GM18520 (cell line): Measurements from ENCODE around the gene PPP5C.
"Not testable (repeated sequence)": the region's sequence is repeated elsewhere in the genome, so short reads cannot be mapped to it uniquely, and the experiment has no call there.

Experiments used
- ATAC-seq: cut with Tn5 transposase; IDR thresholded peaks from one replicate; pipeline ENCODE4 v1.9.1; 2021; ENCODE audit not compliant: unreplicated experiment

PPP5C gene

GRCh38 chr19:46385636-46386035 lies 38.7 kb downstream of the PPP5C start:
- ATAC-seq = no peak

GRCh38 chr19:46386151-46386550 lies 39.3 kb downstream of the PPP5C start:
- no peak for ATAC-seq

- no peak for ATAC-seq
These were observed 40.3 kb downstream of the PPP5C start for GRCh38 chr19:46386996-46387712.

- ATAC-seq = no peak
These were observed 40.8 kb downstream of the PPP5C start for GRCh38 chr19:46387713-46388130.

GRCh38 chr19:46388311-46389095 lies 41.6 kb downstream of the PPP5C start:
- ATAC-seq = no peak

- ATAC-seq = no peak
These were observed 43.4 kb downstream of the PPP5C start for GRCh38 chr19:46390121-46390858.

- ATAC-seq = no peak
These were observed 44.0 kb downstream of the PPP5C start for GRCh38 chr19:46390866-46391265.

- ATAC-seq = no peak
These were observed 44.7 kb downstream of the PPP5C start for GRCh38 chr19:46391296-46392251.

- ATAC-seq = no peak
These were observed 45.4 kb downstream of the PPP5C start for GRCh38 chr19:46392252-46392801.

- no peak for ATAC-seq
These were observed 46.0 kb downstream of the PPP5C start for GRCh38 chr19:46392837-46393236.

GRCh38 chr19:46393456-46394401 lies 46.8 kb downstream of the PPP5C start:
- ATAC-seq = no peak

GRCh38 chr19:46394402-46394797 lies 47.5 kb downstream of the PPP5C start:
- no peak for ATAC-seq

- not testable (repeated sequence) for ATAC-seq
These were observed 51.1 kb downstream of the PPP5C start for GRCh38 chr19:46397801-46398479.

- ATAC-seq = no peak
These were observed 55.8 kb downstream of the PPP5C start for GRCh38 chr19:46402725-46403124.

- ATAC-seq = no peak
These were observed 57.3 kb downstream of the PPP5C start for GRCh38 chr19:46404055-46404752.

GRCh38 chr19:46404753-46405468 lies 58.0 kb downstream of the PPP5C start:
- no peak for ATAC-seq

- ATAC-seq = no peak
These were observed 60.1 kb downstream of the PPP5C start for GRCh38 chr19:46406976-46407375.
